ENCODE data around the gene FAM83C.
A peak's percentile ranks its signal among the peaks of the same experiment; 100 is the strongest.

FAM83C gene

GRCh38 chr20:35274172-35275092, 17.8 kb downstream of the FAM83C start:
- H3K36me3 ChIP-seq (ENCODE audit: control insufficient read depth in 1 of 2, insufficient read depth in 2 of 2, low read length in 2 of 2), result peaks cover 28 to 52% of the 10 kb centered on the region in 2 donors
- H3K27ac ChIP-seq (ENCODE audit: low read depth, low read length), result no peak overlapping the region
- H3K4me1 ChIP-seq (ENCODE audit: control insufficient read depth in 1 of 2, insufficient read depth in 2 of 2, low read length in 2 of 2), result peaks cover 10 to 25% of the 10 kb centered on the region in 2 donors
- no peak overlapping the region for H3K9ac ChIP-seq (ENCODE audit: low read depth in 1 of 2, low read length in 2 of 2)
- H3K9me3 ChIP-seq (ENCODE audit: control insufficient read depth in 1 of 2, low read length in 2 of 2), result no peaks in the 10 kb centered on the region
- no peaks in the 10 kb centered on the region for H3K27me3 ChIP-seq (ENCODE audit: control insufficient read depth in 1 of 2, insufficient read depth in 2 of 2, low read length in 2 of 2)
- H3K4me3 ChIP-seq (ENCODE audit: low read depth in 1 of 2, low read length in 2 of 2), result no peak overlapping the region

GRCh38 chr20:35273449-35274171, 18.6 kb downstream of the FAM83C start:
- Histone ChIP-seq H3K4me3 (ENCODE audit: low read depth in 1 of 2, low read length in 2 of 2) (no peak overlapping the region), H3K4me1 (ENCODE audit: control insufficient read depth in 1 of 2, insufficient read depth in 2 of 2, low read length in 2 of 2) (peaks cover 14 to 23% of the 10 kb centered on the region in 2 donors), H3K27me3 (ENCODE audit: control insufficient read depth in 1 of 2, insufficient read depth in 2 of 2, low read length in 2 of 2) (no peaks in the 10 kb centered on the region), H3K9ac (ENCODE audit: low read depth in 1 of 2, low read length in 2 of 2) (no peak overlapping the region), H3K27ac (ENCODE audit: low read depth, low read length) (no peak overlapping the region), H3K36me3 (ENCODE audit: control insufficient read depth in 1 of 2, insufficient read depth in 2 of 2, low read length in 2 of 2) (peaks cover 20 to 44% of the 10 kb centered on the region in 2 donors), H3K9me3 (ENCODE audit: control insufficient read depth in 1 of 2, low read length in 2 of 2) (no peaks in the 10 kb centered on the region)

- Histone ChIP-seq H3K9me3 (ENCODE audit: control insufficient read depth in 1 of 2, low read length in 2 of 2) (no peaks in the 10 kb centered on the region), H3K9ac (ENCODE audit: low read depth in 1 of 2, low read length in 2 of 2) (no peak overlapping the region), H3K4me1 (ENCODE audit: control insufficient read depth in 1 of 2, insufficient read depth in 2 of 2, low read length in 2 of 2) (peaks cover 14 to 19% of the 10 kb centered on the region in 2 donors), H3K36me3 (ENCODE audit: control insufficient read depth in 1 of 2, insufficient read depth in 2 of 2, low read length in 2 of 2) (peaks cover 23 to 56% of the 10 kb centered on the region in 2 donors), H3K27me3 (ENCODE audit: control insufficient read depth in 1 of 2, insufficient read depth in 2 of 2, low read length in 2 of 2) (no peaks in the 10 kb centered on the region), H3K4me3 (ENCODE audit: low read depth in 1 of 2, low read length in 2 of 2) (no peak overlapping the region), H3K27ac (ENCODE audit: low read depth, low read length) (no peak overlapping the region)
Measured at GRCh38 chr20:35271904-35272303, 20.3 kb downstream of the FAM83C start.

- no peak overlapping the region for H3K4me3 ChIP-seq (ENCODE audit: low read depth in 1 of 2, low read length in 2 of 2)
- no peaks in the 10 kb centered on the region for H3K27me3 ChIP-seq (ENCODE audit: control insufficient read depth in 1 of 2, insufficient read depth in 2 of 2, low read length in 2 of 2)
- H3K9me3 ChIP-seq (ENCODE audit: control insufficient read depth in 1 of 2, low read length in 2 of 2), result no peaks in the 10 kb centered on the region
- no peak overlapping the region for H3K9ac ChIP-seq (ENCODE audit: low read depth in 1 of 2, low read length in 2 of 2)
- no peak overlapping the region for H3K27ac ChIP-seq (ENCODE audit: low read depth, low read length)
- peaks cover 9 to 13% of the 10 kb centered on the region in 2 donors for H3K4me1 ChIP-seq (ENCODE audit: control insufficient read depth in 1 of 2, insufficient read depth in 2 of 2, low read length in 2 of 2)
- peaks cover 23 to 58% of the 10 kb centered on the region in 2 donors for H3K36me3 ChIP-seq (ENCODE audit: control insufficient read depth in 1 of 2, insufficient read depth in 2 of 2, low read length in 2 of 2)
Measured at GRCh38 chr20:35271073-35271882, 20.9 kb downstream of the FAM83C start.

- Histone ChIP-seq H3K36me3 (ENCODE audit: control insufficient read depth in 1 of 2, insufficient read depth in 2 of 2, low read length in 2 of 2) (peaks cover 20 to 52% of the 10 kb centered on the region in 2 donors), H3K27ac (ENCODE audit: low read depth, low read length) (no peak overlapping the region)
Measured at GRCh38 chr20:35270021-35270902, 22.0 kb downstream of the FAM83C start.

GRCh38 chr20:35269055-35269781, 23.0 kb downstream of the FAM83C start:
- no peaks in the 10 kb centered on the region for H3K27me3 ChIP-seq (ENCODE audit: control insufficient read depth in 1 of 2, insufficient read depth in 2 of 2, low read length in 2 of 2)
- H3K9ac ChIP-seq (ENCODE audit: low read depth in 1 of 2, low read length in 2 of 2), result peak overlapping the region in 1 of 2 donors; percentile 12
- peaks cover 20 to 43% of the 10 kb centered on the region in 2 donors for H3K36me3 ChIP-seq (ENCODE audit: control insufficient read depth in 1 of 2, insufficient read depth in 2 of 2, low read length in 2 of 2)
- H3K4me3 ChIP-seq (ENCODE audit: low read depth in 1 of 2, low read length in 2 of 2), result no peak overlapping the region
- peak overlapping the region; percentile 13 for H3K27ac ChIP-seq (ENCODE audit: low read depth, low read length)
- peaks cover 4 to 10% of the 10 kb centered on the region in 2 donors for H3K4me1 ChIP-seq (ENCODE audit: control insufficient read depth in 1 of 2, insufficient read depth in 2 of 2, low read length in 2 of 2)
- H3K9me3 ChIP-seq (ENCODE audit: control insufficient read depth in 1 of 2, low read length in 2 of 2), result no peaks in the 10 kb centered on the region

More at GRCh38 chr20:35270021-35270902, 22.0 kb downstream of the FAM83C start:
- Histone ChIP-seq H3K9ac (ENCODE audit: low read depth in 1 of 2, low read length in 2 of 2) (no peak overlapping the region), H3K4me1 (ENCODE audit: control insufficient read depth in 1 of 2, insufficient read depth in 2 of 2, low read length in 2 of 2) (peaks cover 4 to 10% of the 10 kb centered on the region in 2 donors), H3K4me3 (ENCODE audit: low read depth in 1 of 2, low read length in 2 of 2) (no peak overlapping the region), H3K27me3 (ENCODE audit: control insufficient read depth in 1 of 2, insufficient read depth in 2 of 2, low read length in 2 of 2) (no peaks in the 10 kb centered on the region), H3K9me3 (ENCODE audit: control insufficient read depth in 1 of 2, low read length in 2 of 2) (no peaks in the 10 kb centered on the region)

GRCh38 chr20:35267092-35267491, 25.1 kb downstream of the FAM83C start:
- no peak overlapping the region for H3K27ac ChIP-seq (ENCODE audit: low read depth, low read length)
- no peaks in the 10 kb centered on the region for H3K27me3 ChIP-seq (ENCODE audit: control insufficient read depth in 1 of 2, insufficient read depth in 2 of 2, low read length in 2 of 2)
- H3K9ac ChIP-seq (ENCODE audit: low read depth in 1 of 2, low read length in 2 of 2), result no peak overlapping the region
- no peak overlapping the region for H3K4me3 ChIP-seq (ENCODE audit: low read depth in 1 of 2, low read length in 2 of 2)
- H3K4me1 ChIP-seq (ENCODE audit: control insufficient read depth in 1 of 2, insufficient read depth in 2 of 2, low read length in 2 of 2), result peaks cover 19 to 22% of the 10 kb centered on the region in 2 donors
- H3K36me3 ChIP-seq (ENCODE audit: control insufficient read depth in 1 of 2, insufficient read depth in 2 of 2, low read length in 2 of 2), result peaks cover 16 to 34% of the 10 kb centered on the region in 2 donors
- H3K9me3 ChIP-seq (ENCODE audit: control insufficient read depth in 1 of 2, low read length in 2 of 2), result no peaks in the 10 kb centered on the region

GRCh38 chr20:35264755-35265154, 27.5 kb downstream of the FAM83C start:
- Histone ChIP-seq H3K36me3 (ENCODE audit: control insufficient read depth in 1 of 2, insufficient read depth in 2 of 2, low read length in 2 of 2) (peaks cover 7 to 24% of the 10 kb centered on the region in 2 donors), H3K4me1 (ENCODE audit: control insufficient read depth in 1 of 2, insufficient read depth in 2 of 2, low read length in 2 of 2) (peaks cover 19 to 22% of the 10 kb centered on the region in 2 donors), H3K27me3 (ENCODE audit: control insufficient read depth in 1 of 2, insufficient read depth in 2 of 2, low read length in 2 of 2) (no peaks in the 10 kb centered on the region), H3K9ac (ENCODE audit: low read depth in 1 of 2, low read length in 2 of 2) (no peak overlapping the region), H3K27ac (ENCODE audit: low read depth, low read length) (no peak overlapping the region), H3K4me3 (ENCODE audit: low read depth in 1 of 2, low read length in 2 of 2) (no peak overlapping the region), H3K9me3 (ENCODE audit: control insufficient read depth in 1 of 2, low read length in 2 of 2) (no peaks in the 10 kb centered on the region)
